ENCODE measurements around the gene NRXN3.

The NRXN3 gene

GRCh38 chr14:79186523-79186922 is 1016.4 kb downstream of the NRXN3 start:
- no peak for DNase-seq

GRCh38 chr14:79193689-79194477 is 1023.7 kb downstream of the NRXN3 start:
- DNase-seq, result no peak

- no peak for DNase-seq
These were observed 1026.0 kb downstream of the NRXN3 start for GRCh38 chr14:79196216-79196615.

- DNase-seq, result no peak
These were observed 1027.3 kb downstream of the NRXN3 start for GRCh38 chr14:79197516-79197915.

GRCh38 chr14:79199217-79199616 is 1029.0 kb downstream of the NRXN3 start:
- no peak for DNase-seq

- no peak for DNase-seq
These were observed 1031.5 kb downstream of the NRXN3 start for GRCh38 chr14:79201564-79202207.

- no peak for DNase-seq
These were observed 1034.4 kb downstream of the NRXN3 start for GRCh38 chr14:79204591-79204990.

GRCh38 chr14:79209418-79209817 is 1039.2 kb downstream of the NRXN3 start:
- no peak for DNase-seq

GRCh38 chr14:79225815-79226214 is 1055.6 kb downstream of the NRXN3 start:
- no peak for DNase-seq

- DNase-seq, result no peak
These were observed 1059.3 kb downstream of the NRXN3 start for GRCh38 chr14:79229383-79229909.

- no peak for DNase-seq
These were observed 1072.5 kb downstream of the NRXN3 start for GRCh38 chr14:79242666-79243065.

GRCh38 chr14:79246173-79246572 is 1076.0 kb downstream of the NRXN3 start:
- no peak for DNase-seq

GRCh38 chr14:79248126-79248525 is 1078.0 kb downstream of the NRXN3 start:
- DNase-seq, result no peak

GRCh38 chr14:79248771-79249170 is 1078.6 kb downstream of the NRXN3 start:
- no peak for DNase-seq

GRCh38 chr14:79251278-79251677 is 1081.1 kb downstream of the NRXN3 start:
- no peak for DNase-seq

- no peak for DNase-seq
These were observed 1083.4 kb downstream of the NRXN3 start for GRCh38 chr14:79253576-79253975.

GRCh38 chr14:79254069-79254775 is 1084.0 kb downstream of the NRXN3 start:
- DNase-seq, result no peak

GRCh38 chr14:79256380-79256779 is 1086.2 kb downstream of the NRXN3 start:
- no peak for DNase-seq

- DNase-seq, result no peak
These were observed 1090.2 kb downstream of the NRXN3 start for GRCh38 chr14:79260406-79260805.

GRCh38 chr14:79265366-79265946 is 1095.3 kb downstream of the NRXN3 start:
- DNase-seq, result no peak

GRCh38 chr14:79270361-79270760 is 1100.2 kb downstream of the NRXN3 start:
- DNase-seq, result no peak

- DNase-seq, result no peak
These were observed 1100.9 kb downstream of the NRXN3 start for GRCh38 chr14:79271122-79271521.

GRCh38 chr14:79274641-79275291 is 1104.6 kb downstream of the NRXN3 start:
- no peak for DNase-seq
